Peyer's patch (tissue), 4 donors: ENCODE measurements around the gene KRTDAP. TPM values are rescaled to one million over a fixed set of nuclear protein-coding genes. Genes with fewer than 3 reads are reported as not detected.
A peak's percentile ranks its signal among the peaks of the same experiment; 100 is the strongest.

Experiments
- DNase-seq, 3 donors: peaks; one replicate each; pipeline ENCODE4 v3.0.0-alpha.2; 2017 to 2019
- H3K27ac ChIP-seq, 4 donors: fragments of 200-600 bp; sonication (generic); one replicate each; pipeline ENCODE4 v1.5.1; 2016 to 2019
- H3K27me3 ChIP-seq, 2 donors: fragments of 200-600 bp; sonication (generic); one replicate each; pipeline ENCODE4 v1.5.1; 2019
- H3K36me3 ChIP-seq, 3 donors: fragments of 200-600 bp; sonication (generic); one replicate each; pipeline ENCODE4 v1.5.1; 2016 to 2019
- H3K4me1 ChIP-seq, 4 donors: fragments of 200-600 bp; sonication (generic); one replicate each; pipeline ENCODE4 v1.5.1; 2016 to 2019
- H3K4me3 ChIP-seq, 4 donors: fragments of 200-600 bp; sonication (generic); 1 replicate in 3 of 4; 2 replicates in 1 of 4; pipeline ENCODE4 v1.5.1; 2016 to 2019; ENCODE audit warnings: mild to moderate bottlenecking in 1 of 4
- H3K9me3 ChIP-seq, 4 donors: fragments of 200-600 bp; sonication (generic); one replicate each; pipeline ENCODE4 v1.5.1; 2016 to 2019; ENCODE audit warnings: mild to moderate bottlenecking in 1 of 4
- CTCF ChIP-seq, 6 experiments: fragments of 450-650 bp in 4 of 6; fragments of 200-600 bp in 2 of 6; sonication (generic) in 1 of 6; IDR thresholded peaks; one replicate each; pipeline ENCODE4 v1.5.1; 2017 to 2019; ENCODE audit warnings: antibody characterized with exemption in 6 of 6, mild to moderate bottlenecking in 3 of 6, moderate library complexity in 1 of 6
- POLR2A ChIP-seq, 2 donors: fragments of 450-650 bp; IDR thresholded peaks; one replicate each; pipeline ENCODE4 v1.5.1; 2017; ENCODE audit warnings: antibody characterized with exemption in 2 of 2, mild to moderate bottlenecking in 2 of 2, moderate library complexity in 2 of 2
- total RNA-seq, 4 donors: library from RNA; depleted of rRNA; stranded (reverse); fragments of >200 nt; gene quantifications; one replicate each; pipeline ENCODE4 v1.1.0, GENCODE V29; 2016

Gene KRTDAP
- total RNA-seq, 4 donors from 2014 or later: not detected

GRCh38 chr19:35510626-35510964, 20.3 kb upstream of the KRTDAP start:
- peak overlapping the region in 2 of 4 donors; percentile 32 to 35 for H3K4me3 ChIP-seq
- no peak for DNase-seq
- H3K9me3 ChIP-seq: no peaks in the 10 kb centered on the region
- H3K27me3 ChIP-seq: no peaks in the 10 kb centered on the region
- H3K4me1 ChIP-seq: peaks cover 0 to 13% (median 3%) of the 10 kb centered on the region in 4 donors
- TF ChIP-seq CTCF (IDR thresholded peaks at IDR 0.05): no peak
- no peak for TF ChIP-seq POLR2A (IDR thresholded peaks at IDR 0.05)
- H3K36me3 ChIP-seq: no peaks in the 10 kb centered on the region
- peak overlapping the region in 1 of 4 donors; percentile 26 for H3K27ac ChIP-seq

- Histone ChIP-seq H3K9me3 (no peaks in the 10 kb centered on the region), H3K27ac (peak overlapping the region in 3 of 4 donors; percentile 26 to 48 (median 26)), H3K36me3 (no peaks in the 10 kb centered on the region), H3K27me3 (no peaks in the 10 kb centered on the region), H3K4me3 (peak overlapping the region; percentile 19 to 35 (median 32)), H3K4me1 (peaks cover 0 to 13% (median 3%) of the 10 kb centered on the region in 4 donors)
- peak; percentile 77 to 90 (median 82) for DNase-seq
- TF ChIP-seq CTCF (IDR thresholded peaks at IDR 0.05) (peak; percentile 72 to 92 (median 77)), POLR2A (IDR thresholded peaks at IDR 0.05) (no peak)
Measured at GRCh38 chr19:35509861-35510625, 19.8 kb upstream of the KRTDAP start.

GRCh38 chr19:35509018-35509652, 18.9 kb upstream of the KRTDAP start:
- peaks cover 0 to 13% (median 3%) of the 10 kb centered on the region in 4 donors for H3K4me1 ChIP-seq
- no peak for TF ChIP-seq POLR2A (IDR thresholded peaks at IDR 0.05)
- peak overlapping the region; percentile 19 to 35 (median 32) for H3K4me3 ChIP-seq
- no peaks in the 10 kb centered on the region for H3K27me3 ChIP-seq
- DNase-seq: peak in 2 of 3 donors; percentile 56 to 75
- no peaks in the 10 kb centered on the region for H3K9me3 ChIP-seq
- peak overlapping the region in 1 of 4 donors; percentile 48 for H3K27ac ChIP-seq
- no peaks in the 10 kb centered on the region for H3K36me3 ChIP-seq

GRCh38 chr19:35508129-35508528, 17.9 kb upstream of the KRTDAP start:
- Histone ChIP-seq H3K27ac (no peak overlapping the region), H3K36me3 (no peaks in the 10 kb centered on the region), H3K27me3 (no peaks in the 10 kb centered on the region)

GRCh38 chr19:35507561-35507960, 17.3 kb upstream of the KRTDAP start:
- Histone ChIP-seq H3K27me3 (no peaks in the 10 kb centered on the region), H3K27ac (no peak overlapping the region)

More at GRCh38 chr19:35508129-35508528, 17.9 kb upstream of the KRTDAP start:
- DNase-seq: no peak
- no peak overlapping the region for H3K4me3 ChIP-seq
- TF ChIP-seq POLR2A (IDR thresholded peaks at IDR 0.05) (no peak), CTCF (IDR thresholded peaks at IDR 0.05) (no peak)
- H3K4me1 ChIP-seq: peaks cover 0 to 13% (median 3%) of the 10 kb centered on the region in 4 donors
- H3K9me3 ChIP-seq: no peaks in the 10 kb centered on the region

More at GRCh38 chr19:35507561-35507960, 17.3 kb upstream of the KRTDAP start:
- TF ChIP-seq CTCF (IDR thresholded peaks at IDR 0.05): no peak
- TF ChIP-seq POLR2A (IDR thresholded peaks at IDR 0.05): no peak
- Histone ChIP-seq H3K4me3 (no peak overlapping the region), H3K4me1 (peaks cover 0 to 13% (median 3%) of the 10 kb centered on the region in 4 donors), H3K36me3 (no peaks in the 10 kb centered on the region), H3K9me3 (no peaks in the 10 kb centered on the region)
- no peak for DNase-seq
